WTC11 (cell line): ENCODE results near the gene DLGAP5. TPM values are rescaled to one million over a fixed set of nuclear protein-coding genes. Genes with fewer than 3 reads are reported as not detected.

Source experiments
- ELF4 ChIP-seq: sonication (generic); formaldehyde crosslinking; IDR thresholded peaks from 2 replicates; pipeline ENCODE4 v1.8.1; 2022; ENCODE audit warnings: low read depth, mild to moderate bottlenecking, moderate library complexity, missing genetic modification reagents
- EMX1 ChIP-seq: fragments of 250-450 bp; sonication (Bioruptor Pico); IDR thresholded peaks from 2 replicates; pipeline ENCODE4 v1.8.0; 2021; ENCODE audit warnings: mild to moderate bottlenecking
- ETV6 ChIP-seq: sonication (generic); formaldehyde crosslinking; IDR thresholded peaks from 2 replicates; pipeline ENCODE4 v1.8.1; 2022; ENCODE audit warnings: mild to moderate bottlenecking, missing genetic modification reagents
- FOXJ3 ChIP-seq: sonication (generic); formaldehyde crosslinking; IDR thresholded peaks from 2 replicates; pipeline ENCODE4 v1.9.0; 2021; ENCODE audit warnings: missing genetic modification reagents, mild to moderate bottlenecking, borderline replicate concordance
- FOXK1 ChIP-seq: sonication (generic); formaldehyde crosslinking; IDR thresholded peaks from 2 replicates; pipeline ENCODE4 v1.8.0; 2022; ENCODE audit warnings: mild to moderate bottlenecking, moderate library complexity, missing genetic modification reagents
- GTF2I ChIP-seq: fragments of 250-450 bp; sonication (Bioruptor Pico); conservative IDR thresholded peaks from 2 replicates; pipeline ENCODE4 v1.4.0; 2021; ENCODE audit warnings: mild to moderate bottlenecking
- JAZF1 ChIP-seq: fragments of 250-450 bp; sonication (Bioruptor Pico); IDR thresholded peaks from 2 replicates; pipeline ENCODE4 v1.9.0; 2021; ENCODE audit warnings: moderate library complexity, mild to moderate bottlenecking, inconsistent platforms
- MYBL2 ChIP-seq: sonication (generic); formaldehyde crosslinking; IDR thresholded peaks from 2 replicates; pipeline ENCODE4 v1.8.1; 2023; ENCODE audit warnings: mild to moderate bottlenecking, moderate library complexity, missing genetic modification reagents
- NFE2L1 ChIP-seq: sonication (generic); formaldehyde crosslinking; IDR thresholded peaks from 2 replicates; pipeline ENCODE4 v1.8.1; 2023; ENCODE audit warnings: missing genetic modification reagents
- NR1H2 ChIP-seq: sonication (generic); formaldehyde crosslinking; IDR thresholded peaks from 2 replicates; pipeline ENCODE4 v1.9.0; 2021; ENCODE audit warnings: mild to moderate bottlenecking, moderate library complexity, missing genetic modification reagents
- RELA ChIP-seq: sonication (generic); formaldehyde crosslinking; IDR thresholded peaks from 2 replicates; pipeline ENCODE4 v1.8.1; 2022; ENCODE audit warnings: missing genetic modification reagents, mild to moderate bottlenecking, borderline replicate concordance
- TEAD1 ChIP-seq: sonication (generic); formaldehyde crosslinking; IDR thresholded peaks from 2 replicates; pipeline ENCODE4 v1.8.0; 2022; ENCODE audit warnings: mild to moderate bottlenecking, missing genetic modification reagents
- ZNF121 ChIP-seq: sonication (generic); formaldehyde crosslinking; IDR thresholded peaks from 2 replicates; pipeline ENCODE4 v1.8.0; 2023; ENCODE audit warnings: missing genetic modification reagents
- ZNF671 ChIP-seq: fragments of 250-450 bp; sonication (Bioruptor Pico); IDR thresholded peaks from 2 replicates; pipeline ENCODE4 v1.8.0; 2021; ENCODE audit warnings: mild to moderate bottlenecking
- total RNA-seq: library from RNA; stranded (reverse); gene quantifications from 3 replicates; pipeline ENCODE4 v1.2.3, GENCODE V29; 2021
- TF ChIP-seq, protein P1 (sequence below): sonication (generic); formaldehyde crosslinking; IDR thresholded peaks from 2 replicates; pipeline ENCODE4 v1.8.1; 2022; ENCODE audit warnings: low read depth, missing genetic modification reagents, borderline replicate concordance
- TF ChIP-seq, protein P2 (sequence below): sonication (generic); formaldehyde crosslinking; IDR thresholded peaks from 2 replicates; pipeline ENCODE4 v1.8.1; 2023; ENCODE audit warnings: mild to moderate bottlenecking, moderate library complexity, missing genetic modification reagents
- TF ChIP-seq, protein P3 (sequence below): fragments of 250-450 bp; sonication (Bioruptor Pico); IDR thresholded peaks from 2 replicates; pipeline ENCODE4 v1.9.0; 2021; ENCODE audit warnings: mild to moderate bottlenecking
- TF ChIP-seq, protein P4 (sequence below): fragments of 250-450 bp; sonication (Bioruptor Pico); conservative IDR thresholded peaks from 2 replicates; pipeline ENCODE4 v1.9.0; 2021; ENCODE audit warnings: mild to moderate bottlenecking
- TF ChIP-seq, protein P5 (sequence below): sonication (generic); formaldehyde crosslinking; IDR thresholded peaks from 2 replicates; pipeline ENCODE4 v1.8.0; 2023; ENCODE audit warnings: mild to moderate bottlenecking, missing genetic modification reagents
- TF ChIP-seq, protein P6 (sequence below): fragments of 250-450 bp; sonication (Bioruptor Pico); IDR thresholded peaks from 2 replicates; pipeline ENCODE4 v1.8.0; 2021; ENCODE audit warnings: mild to moderate bottlenecking
- TF ChIP-seq, protein P7 (sequence below): sonication (generic); formaldehyde crosslinking; IDR thresholded peaks from 2 replicates; pipeline ENCODE4 v1.8.1; 2022; ENCODE audit warnings: mild to moderate bottlenecking, missing genetic modification reagents, moderate library complexity, borderline replicate concordance
- TF ChIP-seq, protein P8 (sequence below): sonication (generic); formaldehyde crosslinking; IDR thresholded peaks from 2 replicates; pipeline ENCODE4 v1.8.1; 2023; ENCODE audit warnings: mild to moderate bottlenecking, missing genetic modification reagents, moderate library complexity

Gene DLGAP5
- total RNA-seq, 1 experiment from 2014 or later, result 141 TPM

DNA sequence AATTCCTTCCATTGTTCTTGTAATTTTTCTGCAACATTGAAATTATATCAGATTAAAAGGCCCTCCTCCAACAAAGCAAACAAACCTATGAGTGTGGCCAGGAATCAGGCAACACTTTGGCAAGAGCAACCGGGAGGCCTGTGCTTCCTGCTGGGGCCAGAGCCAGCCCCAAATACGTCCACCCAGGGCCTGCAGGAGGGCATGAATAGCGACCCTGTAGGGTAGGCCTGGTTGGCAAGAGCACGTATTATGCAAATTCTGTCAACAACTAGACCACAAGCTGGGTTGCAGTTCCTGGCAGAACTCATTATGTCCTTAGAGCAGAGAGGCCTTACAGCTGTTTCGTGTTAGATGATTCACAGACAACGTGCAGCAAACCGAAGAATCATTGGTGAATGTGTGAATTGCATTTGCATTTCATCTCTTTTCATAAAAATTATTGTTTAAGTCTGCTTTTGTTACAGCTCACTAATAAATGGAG, 89.2 kb downstream of the DLGAP5 start (continued):
- TF ChIP-seq, protein P1, sequence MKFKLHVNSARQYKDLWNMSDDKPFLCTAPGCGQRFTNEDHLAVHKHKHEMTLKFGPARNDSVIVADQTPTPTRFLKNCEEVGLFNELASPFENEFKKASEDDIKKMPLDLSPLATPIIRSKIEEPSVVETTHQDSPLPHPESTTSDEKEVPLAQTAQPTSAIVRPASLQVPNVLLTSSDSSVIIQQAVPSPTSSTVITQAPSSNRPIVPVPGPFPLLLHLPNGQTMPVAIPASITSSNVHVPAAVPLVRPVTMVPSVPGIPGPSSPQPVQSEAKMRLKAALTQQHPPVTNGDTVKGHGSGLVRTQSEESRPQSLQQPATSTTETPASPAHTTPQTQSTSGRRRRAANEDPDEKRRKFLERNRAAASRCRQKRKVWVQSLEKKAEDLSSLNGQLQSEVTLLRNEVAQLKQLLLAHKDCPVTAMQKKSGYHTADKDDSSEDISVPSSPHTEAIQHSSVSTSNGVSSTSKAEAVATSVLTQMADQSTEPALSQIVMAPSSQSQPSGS, result no peak
- TF ChIP-seq, protein P2, sequence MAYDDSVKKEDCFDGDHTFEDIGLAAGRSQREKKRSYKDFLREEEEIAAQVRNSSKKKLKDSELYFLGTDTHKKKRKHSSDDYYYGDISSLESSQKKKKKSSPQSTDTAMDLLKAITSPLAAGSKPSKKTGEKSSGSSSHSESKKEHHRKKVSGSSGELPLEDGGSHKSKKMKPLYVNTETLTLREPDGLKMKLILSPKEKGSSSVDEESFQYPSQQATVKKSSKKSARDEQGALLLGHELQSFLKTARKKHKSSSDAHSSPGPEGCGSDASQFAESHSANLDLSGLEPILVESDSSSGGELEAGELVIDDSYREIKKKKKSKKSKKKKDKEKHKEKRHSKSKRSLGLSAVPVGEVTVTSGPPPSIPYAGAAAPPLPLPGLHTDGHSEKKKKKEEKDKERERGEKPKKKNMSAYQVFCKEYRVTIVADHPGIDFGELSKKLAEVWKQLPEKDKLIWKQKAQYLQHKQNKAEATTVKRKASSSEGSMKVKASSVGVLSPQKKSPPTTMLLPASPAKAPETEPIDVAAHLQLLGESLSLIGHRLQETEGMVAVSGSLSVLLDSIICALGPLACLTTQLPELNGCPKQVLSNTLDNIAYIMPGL, result no peak
- TF ChIP-seq GTF2I (CRISPR knock-in tag) (no peak), NR1H2 (CRISPR knock-in tag) (no peak), FOXJ3 (CRISPR knock-in tag) (no peak), RELA (CRISPR knock-in tag) (no peak), ZNF121 (CRISPR knock-in tag) (no peak), MYBL2 (no peak), JAZF1 (CRISPR knock-in tag) (no peak), TEAD1 (CRISPR knock-in tag) (peak; percentile 53; the same call in 1 of the 2 replicates), EMX1 (CRISPR knock-in tag) (no peak), FOXK1 (CRISPR knock-in tag) (peak; percentile 67; the same call in 1 of the 2 replicates), ZNF671 (CRISPR knock-in tag) (no peak), ELF4 (CRISPR knock-in tag) (no peak), NFE2L1 (CRISPR knock-in tag) (no peak), ETV6 (CRISPR knock-in tag) (0 out of 2 replicates have a peak, but pooled peaks have one; percentile 18)
- TF ChIP-seq, protein P3, sequence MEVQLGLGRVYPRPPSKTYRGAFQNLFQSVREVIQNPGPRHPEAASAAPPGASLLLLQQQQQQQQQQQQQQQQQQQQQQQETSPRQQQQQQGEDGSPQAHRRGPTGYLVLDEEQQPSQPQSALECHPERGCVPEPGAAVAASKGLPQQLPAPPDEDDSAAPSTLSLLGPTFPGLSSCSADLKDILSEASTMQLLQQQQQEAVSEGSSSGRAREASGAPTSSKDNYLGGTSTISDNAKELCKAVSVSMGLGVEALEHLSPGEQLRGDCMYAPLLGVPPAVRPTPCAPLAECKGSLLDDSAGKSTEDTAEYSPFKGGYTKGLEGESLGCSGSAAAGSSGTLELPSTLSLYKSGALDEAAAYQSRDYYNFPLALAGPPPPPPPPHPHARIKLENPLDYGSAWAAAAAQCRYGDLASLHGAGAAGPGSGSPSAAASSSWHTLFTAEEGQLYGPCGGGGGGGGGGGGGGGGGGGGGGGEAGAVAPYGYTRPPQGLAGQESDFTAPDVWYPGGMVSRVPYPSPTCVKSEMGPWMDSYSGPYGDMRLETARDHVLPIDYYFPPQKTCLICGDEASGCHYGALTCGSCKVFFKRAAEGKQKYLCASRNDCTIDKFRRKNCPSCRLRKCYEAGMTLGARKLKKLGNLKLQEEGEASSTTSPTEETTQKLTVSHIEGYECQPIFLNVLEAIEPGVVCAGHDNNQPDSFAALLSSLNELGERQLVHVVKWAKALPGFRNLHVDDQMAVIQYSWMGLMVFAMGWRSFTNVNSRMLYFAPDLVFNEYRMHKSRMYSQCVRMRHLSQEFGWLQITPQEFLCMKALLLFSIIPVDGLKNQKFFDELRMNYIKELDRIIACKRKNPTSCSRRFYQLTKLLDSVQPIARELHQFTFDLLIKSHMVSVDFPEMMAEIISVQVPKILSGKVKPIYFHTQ (CRISPR knock-in tag), result no peak
- TF ChIP-seq, protein P4, sequence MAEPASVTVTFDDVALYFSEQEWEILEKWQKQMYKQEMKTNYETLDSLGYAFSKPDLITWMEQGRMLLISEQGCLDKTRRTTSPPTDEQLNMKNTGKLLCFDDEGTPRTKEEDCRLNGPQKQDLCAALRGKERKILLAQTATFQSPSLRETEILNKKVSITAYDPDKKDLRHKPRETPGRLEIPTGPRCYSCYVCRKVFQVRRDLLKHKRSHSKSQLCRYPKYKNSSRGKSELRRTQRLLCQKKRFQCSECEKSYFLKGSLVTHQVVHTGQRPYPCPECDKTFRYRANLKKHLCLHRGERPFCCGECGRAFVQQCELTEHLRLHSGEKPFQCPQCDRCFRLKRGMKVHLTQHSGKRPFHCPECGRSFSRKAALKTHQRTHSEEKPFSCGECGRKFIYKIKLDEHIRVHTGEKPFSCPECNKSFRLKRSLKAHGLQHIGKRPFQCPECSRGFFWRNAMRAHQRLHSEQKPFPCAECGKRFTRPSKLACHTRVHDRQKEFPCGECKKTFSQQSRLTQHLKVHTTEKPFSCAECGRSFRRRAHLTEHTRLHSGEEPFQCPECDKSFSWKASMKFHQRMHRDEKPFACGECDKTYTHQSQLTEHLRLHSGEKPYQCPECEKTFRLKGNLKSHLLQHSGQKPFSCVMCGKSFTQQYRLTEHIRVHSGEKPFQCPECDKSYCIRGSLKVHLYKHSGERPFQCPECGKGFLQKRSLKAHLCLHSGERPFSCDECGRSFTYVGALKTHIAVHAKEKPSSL (CRISPR knock-in tag), result no peak
- TF ChIP-seq, protein P5, sequence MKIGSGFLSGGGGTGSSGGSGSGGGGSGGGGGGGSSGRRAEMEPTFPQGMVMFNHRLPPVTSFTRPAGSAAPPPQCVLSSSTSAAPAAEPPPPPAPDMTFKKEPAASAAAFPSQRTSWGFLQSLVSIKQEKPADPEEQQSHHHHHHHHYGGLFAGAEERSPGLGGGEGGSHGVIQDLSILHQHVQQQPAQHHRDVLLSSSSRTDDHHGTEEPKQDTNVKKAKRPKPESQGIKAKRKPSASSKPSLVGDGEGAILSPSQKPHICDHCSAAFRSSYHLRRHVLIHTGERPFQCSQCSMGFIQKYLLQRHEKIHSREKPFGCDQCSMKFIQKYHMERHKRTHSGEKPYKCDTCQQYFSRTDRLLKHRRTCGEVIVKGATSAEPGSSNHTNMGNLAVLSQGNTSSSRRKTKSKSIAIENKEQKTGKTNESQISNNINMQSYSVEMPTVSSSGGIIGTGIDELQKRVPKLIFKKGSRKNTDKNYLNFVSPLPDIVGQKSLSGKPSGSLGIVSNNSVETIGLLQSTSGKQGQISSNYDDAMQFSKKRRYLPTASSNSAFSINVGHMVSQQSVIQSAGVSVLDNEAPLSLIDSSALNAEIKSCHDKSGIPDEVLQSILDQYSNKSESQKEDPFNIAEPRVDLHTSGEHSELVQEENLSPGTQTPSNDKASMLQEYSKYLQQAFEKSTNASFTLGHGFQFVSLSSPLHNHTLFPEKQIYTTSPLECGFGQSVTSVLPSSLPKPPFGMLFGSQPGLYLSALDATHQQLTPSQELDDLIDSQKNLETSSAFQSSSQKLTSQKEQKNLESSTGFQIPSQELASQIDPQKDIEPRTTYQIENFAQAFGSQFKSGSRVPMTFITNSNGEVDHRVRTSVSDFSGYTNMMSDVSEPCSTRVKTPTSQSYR, result no peak
- TF ChIP-seq, protein P6, sequence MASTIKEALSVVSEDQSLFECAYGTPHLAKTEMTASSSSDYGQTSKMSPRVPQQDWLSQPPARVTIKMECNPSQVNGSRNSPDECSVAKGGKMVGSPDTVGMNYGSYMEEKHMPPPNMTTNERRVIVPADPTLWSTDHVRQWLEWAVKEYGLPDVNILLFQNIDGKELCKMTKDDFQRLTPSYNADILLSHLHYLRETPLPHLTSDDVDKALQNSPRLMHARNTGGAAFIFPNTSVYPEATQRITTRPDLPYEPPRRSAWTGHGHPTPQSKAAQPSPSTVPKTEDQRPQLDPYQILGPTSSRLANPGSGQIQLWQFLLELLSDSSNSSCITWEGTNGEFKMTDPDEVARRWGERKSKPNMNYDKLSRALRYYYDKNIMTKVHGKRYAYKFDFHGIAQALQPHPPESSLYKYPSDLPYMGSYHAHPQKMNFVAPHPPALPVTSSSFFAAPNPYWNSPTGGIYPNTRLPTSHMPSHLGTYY, result no peak
- TF ChIP-seq, protein P7, sequence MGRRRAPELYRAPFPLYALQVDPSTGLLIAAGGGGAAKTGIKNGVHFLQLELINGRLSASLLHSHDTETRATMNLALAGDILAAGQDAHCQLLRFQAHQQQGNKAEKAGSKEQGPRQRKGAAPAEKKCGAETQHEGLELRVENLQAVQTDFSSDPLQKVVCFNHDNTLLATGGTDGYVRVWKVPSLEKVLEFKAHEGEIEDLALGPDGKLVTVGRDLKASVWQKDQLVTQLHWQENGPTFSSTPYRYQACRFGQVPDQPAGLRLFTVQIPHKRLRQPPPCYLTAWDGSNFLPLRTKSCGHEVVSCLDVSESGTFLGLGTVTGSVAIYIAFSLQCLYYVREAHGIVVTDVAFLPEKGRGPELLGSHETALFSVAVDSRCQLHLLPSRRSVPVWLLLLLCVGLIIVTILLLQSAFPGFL (CRISPR knock-in tag), result no peak
- TF ChIP-seq, protein P8, sequence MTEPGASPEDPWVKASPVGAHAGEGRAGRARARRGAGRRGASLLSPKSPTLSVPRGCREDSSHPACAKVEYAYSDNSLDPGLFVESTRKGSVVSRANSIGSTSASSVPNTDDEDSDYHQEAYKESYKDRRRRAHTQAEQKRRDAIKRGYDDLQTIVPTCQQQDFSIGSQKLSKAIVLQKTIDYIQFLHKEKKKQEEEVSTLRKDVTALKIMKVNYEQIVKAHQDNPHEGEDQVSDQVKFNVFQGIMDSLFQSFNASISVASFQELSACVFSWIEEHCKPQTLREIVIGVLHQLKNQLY, result no peak
